Ovary (tissue), 3 donors: ENCODE results near the gene RASL12.

Experiments
- EP300 ChIP-seq: sonication (generic); formaldehyde crosslinking; IDR thresholded peaks from one replicate; pipeline ENCODE4 v1.6.1; 2017; ENCODE audit warnings: antibody characterized with exemption
- TF ChIP-seq, protein P1 (sequence below), 3 donors: fragments of 450-650 bp in 2 of 3; fragments of 200-600 bp in 1 of 3; IDR thresholded peaks; one replicate each; pipeline versions ENCODE4 v1.5.1 to v1.8.0; 2016 to 2022; ENCODE audit warnings: antibody characterized with exemption in 3 of 3, mild to moderate bottlenecking in 1 of 3
- donor health status: DM: no; HTN: no; CAD: no.

GRCh38 chr15:65086680-65087111 is 18.9 kb upstream of the RASL12 start:
- TF ChIP-seq, protein P1, sequence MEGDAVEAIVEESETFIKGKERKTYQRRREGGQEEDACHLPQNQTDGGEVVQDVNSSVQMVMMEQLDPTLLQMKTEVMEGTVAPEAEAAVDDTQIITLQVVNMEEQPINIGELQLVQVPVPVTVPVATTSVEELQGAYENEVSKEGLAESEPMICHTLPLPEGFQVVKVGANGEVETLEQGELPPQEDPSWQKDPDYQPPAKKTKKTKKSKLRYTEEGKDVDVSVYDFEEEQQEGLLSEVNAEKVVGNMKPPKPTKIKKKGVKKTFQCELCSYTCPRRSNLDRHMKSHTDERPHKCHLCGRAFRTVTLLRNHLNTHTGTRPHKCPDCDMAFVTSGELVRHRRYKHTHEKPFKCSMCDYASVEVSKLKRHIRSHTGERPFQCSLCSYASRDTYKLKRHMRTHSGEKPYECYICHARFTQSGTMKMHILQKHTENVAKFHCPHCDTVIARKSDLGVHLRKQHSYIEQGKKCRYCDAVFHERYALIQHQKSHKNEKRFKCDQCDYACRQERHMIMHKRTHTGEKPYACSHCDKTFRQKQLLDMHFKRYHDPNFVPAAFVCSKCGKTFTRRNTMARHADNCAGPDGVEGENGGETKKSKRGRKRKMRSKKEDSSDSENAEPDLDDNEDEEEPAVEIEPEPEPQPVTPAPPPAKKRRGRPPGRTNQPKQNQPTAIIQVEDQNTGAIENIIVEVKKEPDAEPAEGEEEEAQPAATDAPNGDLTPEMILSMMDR (IDR thresholded peaks at IDR 0.05) = no peak
- TF ChIP-seq EP300 = no peak
